Neural cell (in vitro differentiated cells): ENCODE results near the gene SYNPO2. TPM values are rescaled to one million over a fixed set of nuclear protein-coding genes. Genes with fewer than 3 reads are reported as not detected.

Source experiments
- H2AFZ ChIP-seq: fragments of 200-600, 300-800 bp; sonication (generic), shearing (Covaris generic); 2 replicates; pipeline ENCODE4 v1.6.0; 2014; ENCODE audit warnings: low read depth, mild to moderate bottlenecking, antibody characterized with exemption, low read length, moderate library complexity
- H3F3A ChIP-seq: fragments of 200-600 bp; shearing (Covaris generic); 2 replicates; pipeline ENCODE4 v1.6.1; 2016; ENCODE audit warnings: mild to moderate bottlenecking, moderate library complexity, mixed read lengths, antibody characterized with exemption, low read length; ENCODE audit not compliant: insufficient read depth, poor library complexity, severe bottlenecking
- H3K27ac ChIP-seq: fragments of 200-600, 300-800 bp; sonication (generic), shearing (Covaris generic); 2 replicates; pipeline ENCODE4 v1.5.1; 2014; ENCODE audit warnings: mild to moderate bottlenecking, low read length, moderate library complexity
- H3K27me3 ChIP-seq: fragments of 300-800, 200-600 bp; sonication (generic), shearing (Covaris generic); 2 replicates; pipeline ENCODE4 v1.6.0; 2014; ENCODE audit warnings: mild to moderate bottlenecking, low read depth, low read length, moderate library complexity; ENCODE audit not compliant: insufficient read depth
- H3K36me3 ChIP-seq: fragments of 300-800, 200-600 bp; sonication (generic), shearing (Covaris generic); 2 replicates; pipeline ENCODE4 v1.5.1; 2014; ENCODE audit warnings: mild to moderate bottlenecking, antibody characterized with exemption, low read length, moderate library complexity; ENCODE audit not compliant: insufficient read depth
- H3K4me2 ChIP-seq: fragments of 300-800, 200-600 bp; sonication (generic), shearing (Covaris generic); 2 replicates; pipeline ENCODE4 v1.6.0; 2014; ENCODE audit warnings: mild to moderate bottlenecking, low read length
- H3K4me3 ChIP-seq: fragments of 300-800, 200-600 bp; sonication (generic), shearing (Covaris generic); 2 replicates; pipeline ENCODE4 v1.5.1; 2014; ENCODE audit warnings: mild to moderate bottlenecking, low read length, moderate library complexity
- H3K79me2 ChIP-seq: fragments of 200-600 bp; shearing (Covaris generic); replicated peaks from 2 replicates; pipeline ENCODE4 v1.6.0; 2014; ENCODE audit warnings: mild to moderate bottlenecking, low read length, moderate library complexity; ENCODE audit not compliant: insufficient read depth
- H3K9ac ChIP-seq: fragments of 300-800, 200-600 bp; sonication (generic), shearing (Covaris generic); 2 replicates; pipeline ENCODE4 v1.6.1; 2016; ENCODE audit warnings: mild to moderate bottlenecking, low read length, mixed read lengths
- H3K9me2 ChIP-seq: fragments of 200-600 bp; shearing (Covaris generic); 2 replicates; pipeline ENCODE4 v1.6.1; 2016; ENCODE audit warnings: mild to moderate bottlenecking, low read length, mixed read lengths; ENCODE audit not compliant: insufficient read depth
- H3K9me3 ChIP-seq: fragments of 200-600, 300-800 bp; sonication (generic), shearing (Covaris generic); 2 replicates; pipeline ENCODE4 v1.6.1; 2016; ENCODE audit warnings: mild to moderate bottlenecking, mixed run types, low read length, moderate library complexity, mixed read lengths
- H4K20me1 ChIP-seq: fragments of 200-600 bp; shearing (Covaris generic); 2 replicates; pipeline ENCODE4 v1.6.1; 2016; ENCODE audit warnings: mild to moderate bottlenecking, mixed run types; ENCODE audit not compliant: insufficient read depth
- CTCF ChIP-seq: fragments of 450-650 bp; IDR thresholded peaks from 2 replicates; pipeline ENCODE4 v1.5.1; 2014; ENCODE audit warnings: antibody characterized with exemption, mild to moderate bottlenecking, moderate library complexity; ENCODE audit not compliant: poor library complexity, severe bottlenecking
- EP300 ChIP-seq: fragments of 450-650 bp; conservative IDR thresholded peaks from 2 replicates; pipeline ENCODE4 v1.6.1; 2014; ENCODE audit warnings: antibody characterized with exemption, mild to moderate bottlenecking, moderate library complexity; ENCODE audit not compliant: poor library complexity, severe bottlenecking
- EZH2 ChIP-seq: fragments of 200-600, 300-800 bp; shearing (Covaris generic), sonication (generic); IDR thresholded peaks from 2 replicates; pipeline ENCODE4 v1.6.1; 2014; ENCODE audit warnings: antibody characterized with exemption, low read length, borderline replicate concordance, mild to moderate bottlenecking; ENCODE audit not compliant: insufficient read depth, poor library complexity, severe bottlenecking
- MXI1 ChIP-seq: fragments of 450-650 bp; conservative IDR thresholded peaks from 2 replicates; pipeline ENCODE4 v1.6.1; 2014; ENCODE audit warnings: antibody characterized with exemption, mild to moderate bottlenecking; ENCODE audit not compliant: poor library complexity, severe bottlenecking
- POLR2AphosphoS5 ChIP-seq: IDR thresholded peaks from 2 replicates; pipeline ENCODE4 v1.6.1; 2012
- RAD21 ChIP-seq: fragments of 450-650 bp; conservative IDR thresholded peaks from 2 replicates; pipeline ENCODE4 v1.6.1; 2014; ENCODE audit warnings: antibody characterized with exemption, mild to moderate bottlenecking, moderate library complexity
- REST ChIP-seq: IDR thresholded peaks from 2 replicates; pipeline ENCODE4 v1.6.1; 2012; ENCODE audit warnings: borderline replicate concordance
- SMC3 ChIP-seq: fragments of 450-650 bp; conservative IDR thresholded peaks from 2 replicates; pipeline ENCODE4 v1.6.1; 2014; ENCODE audit warnings: antibody characterized with exemption, mild to moderate bottlenecking, moderate library complexity; ENCODE audit not compliant: poor library complexity
- TAF1 ChIP-seq: IDR thresholded peaks from 2 replicates; pipeline ENCODE4 v1.6.1; 2012; ENCODE audit warnings: low read depth
- polyA plus RNA-seq: library from polyadenylated mRNA; depleted of rRNA; stranded (reverse); fragments of >200 nt; gene quantifications from 2 replicates; pipeline ENCODE4 v1.2.3, GENCODE V29; 2014

SYNPO2 gene
- polyA plus RNA-seq, 1 donor from 2014 or later: 0.14 TPM

- H3K27me3 ChIP-seq: no peaks in the 10 kb centered on the region
- no peaks in the 10 kb centered on the region for H4K20me1 ChIP-seq
- TF ChIP-seq REST (no peak), CTCF (no peak), POLR2AphosphoS5 (no peak), TAF1 (no peak), EP300 (no peak), RAD21 (no peak)
- H3K4me2 ChIP-seq: no peak overlapping the region
- no peaks in the 10 kb centered on the region for H3K9me3 ChIP-seq
- H2AFZ ChIP-seq: no peak overlapping the region
- no peak overlapping the region for H3K9ac ChIP-seq
- H3K4me3 ChIP-seq: no peak overlapping the region
- H3K9me2 ChIP-seq: no peaks in the 10 kb centered on the region
- H3F3A ChIP-seq: no peaks in the 10 kb centered on the region
- H3K79me2 ChIP-seq: no peaks in the 10 kb centered on the region
- no peaks in the 10 kb centered on the region for H3K36me3 ChIP-seq
- no peak overlapping the region for H3K27ac ChIP-seq
Observed at GRCh38 chr4:118904935-118905334, 16.3 kb downstream of the SYNPO2 start.

GRCh38 chr4:118905566-118905965 is 16.9 kb downstream of the SYNPO2 start:
- no peak overlapping the region for H3K9ac ChIP-seq
- TF ChIP-seq REST (no peak), RAD21 (no peak), POLR2AphosphoS5 (no peak), EP300 (no peak), SMC3 (no peak), TAF1 (no peak), EZH2 (no peak), MXI1 (no peak), CTCF (no peak)

More at GRCh38 chr4:118905566-118905965, 16.9 kb downstream of the SYNPO2 start:
- Histone ChIP-seq H3K9me3 (no peaks in the 10 kb centered on the region), H3F3A (no peaks in the 10 kb centered on the region), H3K27me3 (no peaks in the 10 kb centered on the region), H3K4me2 (no peak overlapping the region), H3K4me3 (no peak overlapping the region), H2AFZ (no peak overlapping the region), H3K79me2 (no peaks in the 10 kb centered on the region), H3K27ac (no peak overlapping the region), H3K36me3 (no peaks in the 10 kb centered on the region), H3K9me2 (no peaks in the 10 kb centered on the region), H4K20me1 (no peaks in the 10 kb centered on the region)
